GM19035 (cell line): Measurements from ENCODE around the gene AFAP1L1.
"Not testable (repeated sequence)": the region's sequence is repeated elsewhere in the genome, so short reads cannot be mapped to it uniquely, and the experiment has no call there.

Experiments used
- ATAC-seq: cut with Tn5 transposase; IDR thresholded peaks from one replicate; pipeline ENCODE4 v1.9.1; 2021; ENCODE audit not compliant: unreplicated experiment

AFAP1L1 gene

DNA sequence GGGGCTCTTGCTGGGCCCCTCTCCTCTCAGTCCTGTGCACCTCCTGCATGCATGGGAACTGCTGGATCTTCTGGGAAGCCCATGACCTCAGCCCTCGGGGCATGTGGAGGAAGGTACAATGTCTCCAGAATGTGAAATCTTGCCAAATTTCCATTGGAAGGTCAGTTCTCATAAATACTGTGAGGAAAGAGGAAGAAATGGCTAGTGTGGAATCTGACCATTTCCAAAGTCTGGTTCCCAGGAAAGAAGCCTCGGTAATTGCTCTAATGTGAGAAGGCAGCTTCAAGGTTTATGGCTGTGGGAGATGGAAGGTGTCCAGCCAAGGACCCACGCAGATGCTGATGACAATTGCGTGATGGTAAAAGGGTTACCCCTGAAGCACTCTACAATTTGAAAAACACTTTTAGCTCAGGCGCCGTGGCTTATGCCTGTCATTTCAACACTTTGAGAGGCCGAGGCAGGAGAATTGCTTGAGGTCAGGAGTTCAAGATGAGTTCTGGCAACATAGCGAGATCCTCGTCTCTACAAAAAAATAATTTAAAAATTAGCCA lies 115.5 kb downstream of the AFAP1L1 start:
- no peak for ATAC-seq

- no peak for ATAC-seq
These were observed 116.3 kb downstream of the AFAP1L1 start for GRCh38 chr5:149387982-149388381.

- ATAC-seq, result no peak
These were observed 117.0 kb downstream of the AFAP1L1 start for GRCh38 chr5:149388498-149389190.

DNA sequence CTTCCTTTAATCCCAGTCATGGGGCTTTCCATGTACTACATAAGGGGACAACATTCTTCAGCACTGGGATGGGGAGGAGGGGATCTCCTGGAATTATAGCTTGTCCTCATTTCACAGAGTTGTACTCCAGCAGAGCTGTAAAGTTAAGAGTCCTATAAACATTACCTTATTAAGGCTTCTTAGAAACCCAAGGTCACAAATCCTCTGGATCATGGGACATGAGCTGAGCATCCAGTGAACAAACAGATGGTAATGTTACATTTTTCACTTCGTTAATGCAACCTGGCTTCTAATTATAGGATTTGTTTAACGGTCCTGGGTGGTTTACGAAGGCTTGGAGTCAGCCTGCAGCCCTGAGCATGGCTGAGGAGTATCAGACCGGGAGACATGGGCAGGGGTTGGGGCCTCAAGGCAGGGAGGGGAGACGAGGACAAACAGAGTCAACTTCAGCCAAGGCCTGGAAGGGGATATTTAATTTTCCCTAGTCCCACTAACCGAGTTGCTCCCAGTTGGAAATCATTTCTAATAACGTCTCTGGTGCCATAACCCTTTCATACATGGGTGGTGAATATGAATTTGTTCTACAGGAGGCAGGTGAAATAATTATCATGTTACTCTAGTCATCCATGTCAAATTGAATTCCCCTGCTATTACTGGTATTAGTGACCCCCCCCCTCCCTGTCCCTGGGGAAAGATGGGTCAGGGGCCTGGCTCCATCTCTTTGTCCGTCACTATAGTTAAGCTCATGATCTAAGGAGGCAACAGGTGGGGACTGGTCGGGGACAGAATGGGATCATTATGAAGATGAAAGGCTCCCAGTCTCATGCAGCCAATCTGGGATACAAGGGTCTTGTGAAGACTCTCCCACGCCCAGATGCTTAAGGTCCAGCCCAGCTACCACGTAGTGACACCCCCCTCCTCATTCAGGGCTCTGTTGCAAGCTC lies 118.2 kb downstream of the AFAP1L1 start:
- ATAC-seq, result no peak

DNA sequence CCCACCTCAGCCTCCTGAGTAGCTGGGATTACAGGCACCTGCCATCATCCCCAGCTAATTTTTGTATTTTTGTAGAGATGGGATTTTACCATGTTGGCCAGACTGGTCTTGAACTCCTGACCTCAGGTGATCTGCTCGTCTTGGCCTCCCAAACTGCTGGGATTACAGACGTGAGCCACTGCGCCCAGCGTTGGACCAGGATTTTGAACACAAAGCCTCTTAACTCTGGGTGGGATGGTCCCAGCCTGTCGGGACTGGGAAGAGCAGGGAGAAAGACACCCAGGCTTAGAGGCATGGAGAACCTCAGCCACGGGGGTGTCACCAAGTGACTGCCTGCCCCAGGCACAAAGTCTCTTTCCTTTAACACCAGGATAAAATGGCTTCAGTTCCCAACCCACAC lies 119.4 kb downstream of the AFAP1L1 start:
- not testable (repeated sequence) for ATAC-seq
